Keratinocyte (primary cell): Measurements from ENCODE around the gene CEMIP2.

Experiments used
- CTCF ChIP-seq, 3 experiments: IDR thresholded peaks in 1 of 3; conservative IDR thresholded peaks in 1 of 3; optimal IDR thresholded peaks in 1 of 3; 2 replicates in 2 of 3; 3 replicates in 1 of 3; pipeline versions ENCODE3 to v1.5.1; 2011; ENCODE audit warnings: low read length in 3 of 3, mild to moderate bottlenecking in 3 of 3, moderate library complexity in 2 of 3, control low read depth in 1 of 3, inconsistent platforms in 1 of 3; ENCODE audit not compliant: insufficient read depth in 2 of 3; ENCODE audit errors: extremely low read depth in 1 of 3
- EZH2 ChIP-seq: IDR thresholded peaks from one replicate; pipeline ENCODE4 v1.6.1; 2012; ENCODE audit warnings: inconsistent platforms, mild to moderate bottlenecking, low read length, moderate library complexity

- TF ChIP-seq CTCF (optimal IDR thresholded peaks at IDR 0.05 in 1 of 3, IDR thresholded peaks at IDR 0.05 in 1 of 3, conservative IDR thresholded peaks at IDR 0.05 in 1 of 3; ENCODE audit: extremely low read depth in 1 of 3, insufficient read depth in 2 of 3, low read length in 3 of 3) = no peak
- no peak for TF ChIP-seq EZH2
Observed at GRCh38 chr9:71642056-71642455, 126.3 kb downstream of the CEMIP2 start.
